Fibroblast of gingiva (primary cell): Measurements from ENCODE around the gene PPP1R37.

ENCODE experiments used
- DNase-seq: peaks from one replicate; pipeline ENCODE4 v3.0.0-alpha.2; 2011; ENCODE audit warnings: low read depth

The PPP1R37 gene

DNA sequence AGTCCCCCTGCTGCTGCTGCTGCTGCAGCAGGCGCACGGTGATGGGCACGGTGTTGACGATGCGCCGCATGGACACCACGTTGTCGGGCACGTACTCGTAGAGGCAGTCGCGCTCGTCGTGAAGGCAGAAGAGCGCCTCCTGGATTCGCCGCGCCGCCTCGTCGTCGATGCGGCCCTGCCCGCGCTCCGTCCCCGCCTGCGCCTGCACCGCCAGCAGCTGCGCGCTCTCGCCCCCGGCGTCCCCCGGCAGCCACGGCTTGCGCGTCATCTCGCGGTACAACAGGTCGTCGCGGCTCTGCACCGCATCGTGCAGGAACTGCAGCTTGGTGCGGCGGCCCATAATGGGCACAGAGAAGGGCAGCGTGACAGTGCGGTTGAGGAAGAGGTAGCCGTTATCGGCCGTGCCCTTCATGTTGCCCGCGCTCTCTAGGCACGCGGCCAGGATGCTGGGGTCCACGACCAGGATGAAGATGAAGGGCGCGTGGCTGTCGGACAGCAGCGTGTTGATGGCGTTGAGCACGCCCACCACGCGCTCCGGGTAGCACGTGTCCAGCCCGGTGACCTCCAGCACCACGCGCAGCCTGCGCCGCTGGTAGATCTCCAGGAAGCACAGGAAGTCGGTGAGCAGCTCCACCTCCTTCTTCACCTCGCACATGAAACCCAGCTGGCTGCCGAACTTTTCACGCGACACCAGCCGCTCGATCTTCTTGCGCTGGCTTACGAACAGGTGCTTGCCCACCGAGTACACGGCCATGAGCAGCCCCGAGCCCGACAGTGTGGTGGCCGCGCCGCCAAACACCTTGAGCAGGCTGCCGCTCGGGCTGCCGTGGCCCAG is 59.7 kb downstream of the PPP1R37 start:
- DNase-seq: peak; percentile 21

DNA sequence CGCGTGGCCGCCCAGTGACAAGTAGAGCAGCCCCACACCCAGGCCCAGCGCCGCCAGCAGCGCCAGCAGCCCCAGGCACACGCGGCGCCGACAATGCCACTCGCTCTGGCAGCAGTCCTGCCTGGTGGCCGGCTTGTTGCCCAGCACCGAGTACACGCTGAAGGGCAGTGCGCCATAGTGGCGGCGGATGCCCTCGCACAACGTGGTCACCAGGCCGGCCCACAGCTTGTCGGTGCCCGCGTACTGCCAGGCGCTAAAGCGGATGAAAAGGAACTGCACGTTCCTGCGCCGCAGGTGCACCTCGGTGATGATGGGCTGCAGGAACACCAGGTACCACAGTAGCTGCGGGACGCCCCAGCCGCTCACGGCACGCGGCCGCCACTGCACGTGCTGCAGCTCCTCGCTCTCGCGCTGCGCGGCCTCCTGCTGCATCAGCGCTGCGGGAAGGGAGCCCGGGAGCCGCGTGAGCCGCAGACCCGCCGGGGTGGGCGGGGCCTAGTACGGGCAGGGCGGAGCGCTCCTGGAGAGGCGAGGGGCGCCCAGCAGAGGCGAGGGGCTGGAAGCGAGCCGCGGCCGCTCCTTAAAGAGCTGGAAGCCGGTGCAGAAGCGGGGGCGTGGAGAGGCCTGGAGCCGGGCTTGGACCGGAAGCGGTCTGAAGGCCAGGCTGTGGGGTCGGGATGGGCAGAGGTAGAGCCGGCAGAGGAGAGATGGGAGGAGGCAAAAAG is 60.5 kb downstream of the PPP1R37 start:
- peak; percentile 19 for DNase-seq

DNA sequence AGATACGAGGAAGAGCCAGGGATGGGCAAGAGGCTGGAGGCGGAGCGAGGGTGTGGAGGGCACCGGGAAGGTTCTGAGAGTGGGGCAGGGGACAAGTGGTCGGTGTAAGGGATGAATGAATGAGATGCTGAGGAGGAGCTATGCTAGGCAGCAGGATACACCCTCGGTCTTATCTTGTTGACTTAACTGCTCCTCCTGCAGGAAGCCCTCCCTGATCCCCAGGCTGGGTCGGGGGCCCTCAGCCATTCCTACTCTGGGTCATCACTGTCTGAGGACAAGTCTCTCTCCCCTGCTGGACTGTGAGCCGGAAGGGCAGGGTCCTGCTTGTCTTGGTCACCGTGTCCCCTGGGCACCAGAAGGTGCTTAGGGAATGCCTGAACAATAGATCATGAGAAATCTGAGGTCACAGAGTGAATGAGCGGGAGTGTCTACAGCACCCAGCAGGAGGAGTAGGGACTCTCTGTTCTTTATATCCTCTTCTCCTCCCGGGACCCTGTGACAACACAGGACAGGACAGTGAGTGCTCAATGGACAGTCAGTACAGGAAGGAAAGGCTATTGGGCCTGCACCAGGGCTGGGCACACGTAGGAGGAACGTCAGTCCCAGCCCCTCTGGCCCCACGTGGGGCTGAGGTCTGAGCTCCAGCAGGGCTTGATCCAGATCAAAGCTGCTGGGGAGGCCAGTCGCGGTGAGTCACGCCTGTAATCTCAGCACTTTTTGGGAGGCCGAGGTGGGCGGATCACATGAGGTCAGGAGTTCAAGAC is 61.3 kb downstream of the PPP1R37 start:
- DNase-seq: peak; percentile 28

DNA sequence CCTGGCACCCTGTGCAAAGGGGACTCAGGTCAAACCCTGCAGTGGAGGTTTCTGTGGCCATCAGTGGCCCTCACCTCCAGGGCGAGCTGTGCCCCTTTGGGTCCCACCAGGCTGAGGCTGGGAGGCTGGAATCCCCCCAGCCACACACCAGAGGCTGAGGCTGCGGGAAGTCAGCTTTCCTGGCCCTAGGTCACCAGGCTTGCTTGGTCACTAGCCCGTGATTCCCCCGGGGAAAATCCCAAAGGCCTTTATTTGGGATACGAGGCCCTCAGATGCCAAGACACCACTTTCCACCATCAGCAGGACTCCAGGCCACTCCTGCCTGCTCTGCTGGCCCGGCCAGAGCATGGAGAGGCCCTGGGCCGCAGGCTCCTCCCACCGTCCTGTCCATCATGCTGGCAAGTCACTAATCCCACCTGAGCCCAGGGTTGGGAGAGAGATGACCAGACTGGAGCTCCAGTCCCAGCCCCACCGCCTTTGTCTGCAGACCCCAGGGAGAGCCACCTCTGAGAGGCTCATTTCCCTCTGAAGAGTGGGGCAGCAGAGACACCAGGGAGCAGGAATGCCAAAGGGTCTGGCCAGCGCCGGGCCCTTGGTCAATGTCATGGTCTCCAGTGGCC is 63.1 kb downstream of the PPP1R37 start:
- DNase-seq: no peak

DNA sequence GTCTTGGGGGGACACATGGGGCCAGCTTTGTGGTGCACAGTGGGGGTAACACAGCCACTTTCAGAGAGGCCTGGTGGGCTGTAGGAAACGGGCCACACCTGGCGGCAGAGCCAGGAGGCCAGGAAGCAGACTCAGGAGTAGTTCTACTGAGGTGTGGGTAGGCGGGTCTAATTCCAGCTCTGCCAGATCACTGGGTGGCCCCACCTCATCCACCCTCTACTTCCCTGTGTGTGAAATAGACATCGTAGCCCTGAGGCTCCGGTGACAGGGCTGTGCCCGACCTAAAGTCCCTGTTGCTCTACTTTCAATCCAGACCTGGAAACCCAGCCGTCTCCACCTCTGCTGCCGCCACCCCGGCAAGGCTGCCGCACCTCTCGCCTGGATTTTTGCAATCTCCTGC is 63.8 kb downstream of the PPP1R37 start:
- DNase-seq: no peak

DNA sequence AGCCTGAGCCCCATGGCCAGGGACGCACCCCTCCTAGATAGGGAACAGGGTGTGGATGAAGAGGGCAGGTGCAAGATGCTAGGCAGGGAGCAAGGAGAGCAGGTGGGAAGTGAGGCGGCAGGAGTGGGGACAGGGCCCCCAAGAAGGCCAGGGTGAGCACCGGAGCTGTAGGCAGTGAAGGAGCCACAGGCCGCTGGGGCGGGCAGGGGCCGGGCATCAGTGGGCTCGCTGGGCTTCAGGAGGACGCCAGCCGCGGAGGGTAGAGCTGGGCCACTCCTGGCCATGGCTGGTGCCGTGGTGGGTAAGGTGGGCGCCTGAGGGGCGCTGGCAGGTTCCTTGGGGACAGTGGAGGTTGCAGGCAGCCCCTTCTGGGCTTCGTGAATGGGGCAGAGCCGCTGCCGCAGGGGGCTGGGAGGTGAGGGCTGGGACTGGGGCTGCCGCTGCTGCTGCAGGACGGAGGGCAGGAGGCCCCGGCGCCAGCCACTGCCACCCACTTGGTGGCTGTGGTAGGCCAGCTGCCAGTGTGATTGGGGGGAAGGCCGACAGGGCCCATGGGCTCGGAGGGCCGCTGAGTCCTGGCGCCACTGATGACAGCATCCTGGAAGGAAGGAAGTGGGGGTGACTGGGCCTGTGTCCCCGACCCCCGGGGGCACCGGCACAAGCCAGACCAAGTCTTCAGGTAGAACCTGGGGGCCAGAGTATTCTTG is 65.7 kb downstream of the PPP1R37 start:
- no peak for DNase-seq

DNA sequence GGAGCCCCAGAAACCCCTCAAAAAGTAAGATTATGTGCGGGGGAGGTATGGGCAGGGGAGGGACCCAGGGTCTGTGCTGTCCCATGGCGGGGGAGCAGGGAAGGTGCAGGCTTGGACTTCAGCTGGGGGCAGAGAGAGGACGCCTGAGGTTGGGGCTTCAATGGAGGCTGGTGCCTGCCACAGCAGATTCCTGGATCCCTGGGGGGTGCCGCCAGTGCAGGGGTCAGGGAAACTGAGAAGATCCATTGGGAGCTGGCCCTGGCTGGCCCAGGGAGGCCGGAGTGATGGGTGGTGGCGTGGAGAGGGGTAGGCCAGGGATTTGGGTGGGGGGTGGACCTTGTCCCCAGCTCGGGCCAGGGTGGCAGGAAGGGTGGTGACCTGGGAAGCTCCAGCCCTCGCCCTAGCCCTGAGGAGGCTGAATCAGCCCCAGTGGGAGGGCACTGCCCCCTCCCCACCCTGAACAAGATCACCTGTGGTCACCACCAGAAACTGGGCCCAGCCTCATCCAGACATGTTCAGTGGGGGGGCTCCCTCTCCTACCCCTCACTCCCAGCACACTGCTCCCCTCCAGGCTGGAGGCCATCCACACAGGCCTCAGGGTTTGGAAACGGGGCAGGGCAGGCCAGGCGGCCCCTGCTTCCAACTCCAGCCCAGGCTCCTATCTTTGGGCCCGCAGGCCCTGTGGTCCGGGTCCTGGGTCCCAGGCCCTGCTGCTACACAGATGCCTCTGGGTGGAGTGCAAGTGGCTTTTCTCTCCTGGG is 66.4 kb downstream of the PPP1R37 start:
- no peak for DNase-seq

DNA sequence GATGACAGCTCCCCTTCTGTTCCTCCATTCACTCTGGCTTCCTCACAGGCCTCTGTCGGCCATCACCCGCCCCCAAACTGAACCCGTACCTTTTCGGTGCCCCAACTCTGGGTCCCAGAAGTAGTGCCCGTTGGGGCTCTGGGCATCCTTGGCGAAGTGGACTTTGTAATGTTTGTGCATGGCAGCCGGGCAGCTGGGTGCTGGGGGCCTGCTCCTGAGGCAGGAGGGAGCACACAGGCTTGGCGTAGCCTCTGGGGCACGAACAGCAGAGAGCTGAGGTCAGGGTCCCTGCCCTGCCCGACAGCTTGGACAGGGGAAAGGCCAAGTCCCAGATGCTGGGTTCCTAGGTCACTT is 67.0 kb downstream of the PPP1R37 start:
- no peak for DNase-seq

DNA sequence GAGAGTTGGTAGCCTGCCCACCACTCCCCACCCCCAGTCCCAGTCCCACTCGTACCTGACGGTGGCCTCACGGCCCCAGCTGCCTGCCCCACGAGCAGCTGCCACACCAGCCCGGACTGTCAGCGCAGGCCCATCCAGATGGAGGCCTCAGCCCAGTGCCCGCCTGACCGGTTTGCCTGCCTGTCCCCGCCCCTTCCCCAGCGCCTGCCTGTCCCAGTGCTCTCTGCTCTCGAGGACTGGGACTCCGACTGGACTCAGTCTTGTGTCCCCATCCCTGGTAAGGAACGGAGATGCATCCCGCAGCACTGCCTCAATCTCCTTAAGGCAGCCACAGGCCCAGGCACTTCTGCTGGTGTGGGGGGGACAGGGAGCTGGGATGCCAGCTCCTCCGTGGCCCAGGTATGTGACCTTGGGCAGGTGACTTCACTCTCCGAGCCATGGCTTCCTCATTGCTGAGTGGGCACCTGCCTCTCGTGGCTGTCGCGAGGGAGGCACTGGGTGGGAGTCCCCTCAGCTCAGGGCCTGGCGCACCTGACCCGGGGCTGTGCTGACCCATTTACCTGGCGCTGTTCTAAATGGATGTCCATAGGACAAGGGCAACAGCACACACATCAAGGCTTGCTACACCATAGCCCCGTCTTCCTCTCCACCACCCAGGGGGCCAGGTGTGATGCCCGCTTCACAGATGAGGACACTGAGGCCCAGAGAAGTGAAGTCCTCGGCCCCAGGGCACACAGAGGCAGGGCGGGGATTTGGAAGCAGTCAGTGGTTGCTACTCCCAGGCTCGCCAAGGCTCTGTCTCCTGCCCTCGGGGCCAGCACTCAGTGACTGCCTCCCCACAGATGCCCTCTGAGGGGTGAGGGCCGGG is 68.1 kb downstream of the PPP1R37 start, which contains the start of gene NKPD1:
Gene NKPD1 (minus strand): TSS at position 113 of the 868 bp plus-strand sequence. CDS start 832 bp downstream, outside the sequence.
- no peak for DNase-seq

DNA sequence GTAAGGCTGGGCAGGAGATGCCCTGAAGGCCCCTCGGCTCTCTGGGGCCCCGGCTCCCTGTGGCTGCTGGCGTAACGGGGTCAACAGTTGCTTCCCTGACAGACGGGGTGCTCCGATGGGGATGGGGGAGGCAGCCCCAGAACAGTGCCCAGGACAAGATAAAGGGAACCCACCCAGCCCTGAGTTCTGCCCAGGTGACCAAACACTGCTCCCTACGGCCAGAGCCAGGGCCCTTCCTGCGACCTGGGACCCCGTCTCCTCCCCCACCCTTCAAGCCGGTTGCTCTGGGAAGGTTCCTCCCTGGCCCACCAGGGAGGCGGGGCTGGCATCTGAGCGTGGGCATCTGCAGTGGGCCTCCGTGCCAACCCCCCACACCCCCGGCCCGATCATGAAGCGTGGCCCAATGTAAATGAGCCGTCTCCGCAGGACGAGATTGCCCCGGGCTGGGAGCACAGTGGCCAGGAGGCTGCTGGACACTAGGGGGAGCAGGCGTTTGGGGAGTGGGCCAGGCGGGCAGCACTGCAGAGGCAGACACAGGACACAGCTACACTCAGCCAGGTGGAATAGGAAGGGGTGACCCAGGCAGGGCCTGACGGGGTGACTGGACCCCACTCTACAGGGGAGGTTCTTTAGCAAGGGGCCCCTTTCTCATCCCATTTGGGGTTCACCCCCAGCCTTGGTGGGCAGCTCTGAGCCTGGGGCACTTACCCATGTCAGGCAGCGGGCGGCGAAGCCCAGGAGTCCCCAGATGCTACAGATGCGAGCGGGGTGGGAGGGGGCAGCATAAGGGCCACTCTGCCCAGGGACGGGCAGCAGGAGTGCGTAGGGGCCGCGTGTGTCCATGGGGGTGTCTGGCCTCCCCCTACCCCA is 69.0 kb downstream of the PPP1R37 start:
- DNase-seq: peak; percentile 19

DNA sequence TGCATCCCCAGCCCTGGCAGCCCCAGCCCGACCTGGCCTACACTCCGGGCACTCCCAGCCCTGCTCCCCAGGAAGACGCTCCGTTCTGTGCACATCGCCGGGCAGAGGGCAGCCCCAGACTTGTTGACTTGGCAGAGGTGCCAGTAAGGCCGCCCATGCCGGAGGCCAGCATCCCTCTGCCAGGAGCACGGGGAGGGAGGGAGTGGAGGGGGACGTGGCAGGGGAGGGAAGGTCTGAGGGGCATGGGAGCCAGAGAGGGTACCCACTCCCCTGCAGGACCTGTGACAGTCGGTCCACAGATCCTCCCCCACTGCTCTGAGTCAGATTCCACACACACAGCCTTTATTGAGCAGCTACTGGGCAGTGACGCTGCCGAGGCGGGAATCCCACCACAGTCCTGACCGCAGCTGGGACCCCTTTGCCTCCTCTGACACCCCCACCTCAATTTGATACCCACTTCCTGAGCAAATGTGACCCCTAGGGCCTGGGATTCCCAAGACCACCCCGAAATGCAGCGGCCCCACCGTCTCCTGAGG is 69.7 kb downstream of the PPP1R37 start:
- no peak for DNase-seq

DNA sequence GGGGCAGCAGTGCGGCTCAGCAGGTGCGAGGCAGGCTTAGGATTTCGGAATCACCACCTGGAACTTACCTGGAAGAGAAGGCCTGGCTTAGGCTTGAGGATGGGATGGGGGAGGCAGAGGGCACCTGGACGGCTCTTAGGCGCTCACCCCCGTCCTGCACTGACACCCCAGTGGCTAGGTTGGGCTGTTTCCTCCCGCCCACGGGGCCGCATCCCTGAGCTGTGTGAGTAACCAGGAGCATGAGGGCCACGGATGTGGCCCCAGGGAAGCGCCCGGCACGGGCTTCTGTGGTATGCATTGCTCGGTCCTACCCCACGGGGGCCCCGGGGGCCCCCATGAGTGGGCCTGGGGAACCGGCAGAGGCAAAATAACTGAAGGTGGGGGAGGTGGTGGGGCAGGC is 70.2 kb downstream of the PPP1R37 start:
- DNase-seq: no peak

DNA sequence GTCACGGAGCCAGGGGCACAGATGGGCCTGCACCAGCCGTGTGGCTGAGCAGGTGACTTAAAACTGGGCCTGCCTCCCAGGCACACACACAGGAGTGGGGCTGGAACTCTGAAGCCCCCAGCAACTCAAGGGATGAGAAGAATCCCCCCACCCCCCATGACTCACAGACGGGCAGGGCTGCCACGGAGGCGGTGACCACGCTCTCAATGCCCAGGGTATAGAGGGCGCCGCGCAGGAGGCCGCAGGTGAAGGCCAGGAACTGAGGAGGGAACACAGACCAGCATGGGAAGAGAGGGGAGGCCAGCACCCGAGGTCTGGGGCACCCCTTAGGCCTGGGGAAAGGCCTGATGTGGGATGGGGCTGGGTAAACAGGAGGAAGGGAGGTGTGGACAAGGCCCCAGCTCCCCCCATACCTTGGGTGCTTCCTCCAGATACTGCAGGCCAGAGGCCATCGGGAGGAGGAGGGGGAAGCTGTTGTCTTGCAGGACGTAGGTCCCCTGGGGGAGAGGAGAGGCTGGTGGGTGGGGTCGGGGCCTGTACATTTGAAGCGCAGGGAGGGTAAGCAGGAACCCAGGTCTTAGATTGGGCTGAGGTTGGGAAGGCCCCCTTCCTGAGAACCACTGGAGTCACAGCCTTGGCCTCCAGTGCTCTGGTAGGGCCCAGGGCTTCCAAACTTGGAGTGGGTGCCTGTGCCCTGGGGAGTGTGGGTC is 70.9 kb downstream of the PPP1R37 start:
- DNase-seq: no peak

DNA sequence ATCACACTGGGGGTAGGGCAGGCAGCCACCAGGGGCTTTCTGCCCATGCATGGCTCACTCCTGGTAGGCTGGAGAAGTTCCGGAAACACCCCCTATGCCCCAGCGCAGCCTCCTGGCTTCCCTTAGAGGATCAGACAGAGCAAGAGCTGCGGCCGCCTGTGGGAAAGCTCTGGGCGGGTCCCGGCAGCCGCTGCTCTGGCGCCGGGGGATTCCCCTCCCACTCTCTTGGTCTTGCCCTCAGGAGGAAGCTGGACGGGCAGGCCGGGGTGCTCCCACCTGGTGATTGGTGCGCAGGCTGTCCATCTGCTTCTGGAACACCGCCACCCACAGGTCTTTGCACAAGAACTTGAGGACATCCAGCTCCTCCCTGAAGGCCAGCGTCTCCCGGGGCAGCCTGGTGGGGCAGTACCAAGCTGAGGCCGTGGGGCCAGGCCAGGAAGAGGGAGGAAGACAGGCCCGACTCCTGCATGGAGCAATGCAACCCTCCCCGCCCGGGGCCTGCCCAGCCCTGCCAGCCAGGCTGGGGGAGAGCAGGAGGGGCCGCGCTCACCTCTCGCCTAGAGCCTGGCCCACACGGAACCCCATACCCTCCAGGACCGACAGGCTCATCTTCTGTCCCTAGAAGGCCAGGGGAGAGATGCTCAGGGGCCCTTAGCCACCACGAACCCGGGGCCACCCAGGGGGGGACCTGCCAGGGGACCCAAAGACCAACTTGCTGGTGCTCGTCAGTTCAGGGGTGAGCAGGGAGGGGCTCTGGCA is 71.8 kb downstream of the PPP1R37 start:
- peak; percentile 60 for DNase-seq

DNA sequence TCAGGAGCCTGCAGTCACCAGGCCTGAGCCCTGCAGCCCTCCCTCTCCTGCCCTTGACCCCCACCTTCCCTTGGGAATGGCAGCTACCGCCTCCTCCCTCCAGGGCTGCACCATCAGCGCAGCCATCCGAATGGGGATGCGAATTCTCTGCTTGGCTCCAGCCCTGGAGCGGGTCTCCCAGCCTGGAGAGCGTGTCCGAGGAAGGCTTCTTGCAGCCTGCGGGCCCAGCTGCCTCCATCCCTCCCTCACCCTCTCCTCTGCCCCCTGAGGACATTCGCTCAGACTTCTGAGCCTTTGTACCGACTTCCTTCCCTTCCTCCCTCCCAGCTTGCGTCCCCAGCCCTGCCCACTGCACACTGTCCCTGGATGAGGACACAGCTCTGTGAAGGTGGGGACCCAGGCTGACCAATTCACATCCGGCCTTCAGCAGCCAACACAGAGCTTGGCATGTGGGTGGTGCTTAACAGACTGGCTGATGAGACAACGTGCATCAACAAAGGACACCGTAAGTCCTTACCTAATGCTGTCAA is 73.8 kb downstream of the PPP1R37 start:
- DNase-seq: no peak

DNA sequence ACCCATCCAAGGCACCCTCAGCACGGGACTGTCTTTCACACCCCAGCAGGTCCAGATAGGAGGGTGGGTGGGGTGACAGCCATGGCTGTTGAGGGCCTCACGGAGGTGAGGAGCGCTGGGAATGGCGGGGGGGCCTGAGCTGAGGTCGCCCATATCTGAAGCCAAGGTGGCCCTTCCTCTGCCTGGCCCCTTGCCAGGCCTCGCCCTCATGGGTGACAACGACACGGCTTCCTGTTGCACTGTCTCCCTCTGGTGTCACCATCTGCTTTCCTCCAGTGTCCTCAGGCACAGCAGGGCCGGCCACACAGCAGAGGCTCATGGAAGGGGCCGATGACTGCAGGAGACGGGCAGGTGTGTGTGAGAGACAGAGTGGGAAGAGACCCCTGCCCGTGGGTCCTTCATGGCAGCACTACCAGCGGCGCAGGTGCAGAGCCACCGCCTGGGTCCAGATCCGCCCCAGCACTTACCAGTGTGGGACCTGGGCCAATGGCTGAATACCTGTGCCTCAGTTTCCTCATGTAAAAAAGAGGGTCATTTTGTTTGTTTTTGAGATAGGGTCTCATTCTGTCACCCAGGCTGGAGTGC is 75.9 kb downstream of the PPP1R37 start:
- DNase-seq: no peak
